Thyroid gland (tissue), 4 donors: ENCODE results near the gene SF3B2. TPM values are rescaled to one million over a fixed set of nuclear protein-coding genes. Genes with fewer than 3 reads are reported as not detected.

Experiments
- DNase-seq, 2 donors: peaks; one replicate each; pipeline ENCODE4 v3.0.0-alpha.2; 2019
- H3K27ac ChIP-seq, 3 donors: fragments of 200-600 bp; sonication (generic); 1 replicate in 2 of 3; 2 replicates in 1 of 3; pipeline ENCODE4 v1.5.1; 2016 to 2019; ENCODE audit warnings: mild to moderate bottlenecking in 1 of 3, moderate library complexity in 1 of 3
- H3K27me3 ChIP-seq: fragments of 200-600 bp; sonication (generic); one replicate; pipeline ENCODE4 v1.5.1; 2019
- H3K36me3 ChIP-seq, 2 donors: fragments of 200-600 bp; sonication (generic); one replicate each; pipeline ENCODE4 v1.5.1; 2016 to 2019
- H3K4me1 ChIP-seq, 2 donors: fragments of 200-600 bp; sonication (generic); one replicate each; pipeline ENCODE4 v1.5.1; 2017 to 2019
- H3K4me3 ChIP-seq, 3 donors: fragments of 200-600 bp; sonication (generic); replicated peaks in 1 of 3; 1 replicate in 2 of 3; 2 replicates in 1 of 3; pipeline ENCODE4 v1.5.1; 2016; ENCODE audit warnings: mild to moderate bottlenecking in 1 of 3
- H3K9me3 ChIP-seq: fragments of 200-600 bp; sonication (generic); one replicate; pipeline ENCODE4 v1.5.1; 2017
- CTCF ChIP-seq, 6 experiments: fragments of 200-600 bp in 3 of 6; fragments of 450-650 bp in 3 of 6; sonication (generic) in 3 of 6; IDR thresholded peaks; one replicate each; pipeline ENCODE4 v1.5.1; 2016 to 2019; ENCODE audit warnings: antibody characterized with exemption in 6 of 6, mild to moderate bottlenecking in 2 of 6, inconsistent platforms in 1 of 6, moderate library complexity in 1 of 6
- POLR2A ChIP-seq, 2 donors: fragments of 450-650 bp; IDR thresholded peaks; one replicate each; pipeline ENCODE4 v1.6.1; 2017; ENCODE audit warnings: antibody characterized with exemption in 2 of 2, mild to moderate bottlenecking in 2 of 2, moderate library complexity in 1 of 2
- whole genome bisulfite sequencing, 2 donors: methylation state at CpG; one replicate each; pipeline ENCODE4 v1.1.5; 2017; 5-methylcytosine and 5-hydroxymethylcytosine counted together
- intact Hi-C: fragments of 100-400 bp; cut with DNase I; formaldehyde crosslinking; loops from one replicate; pipeline ENCODE4 v1.15.1; 2023
- total RNA-seq, 4 donors: library from RNA; depleted of rRNA; stranded (reverse); fragments of >200 nt; gene quantifications; one replicate each; pipeline ENCODE4 v1.2.3, GENCODE V29; 2016

Gene SF3B2
- 100 to 1,000 TPM; 149 to 231 (median 158) TPM for total RNA-seq

GRCh38 chr11:66051766-66052663, at the start of gene SF3B2:
TSS of gene SF3B2 (plus strand) at chr11:66052364. CDS start at chr11:66052385, 21 bp downstream.
- Histone ChIP-seq H3K27ac (peak within 1 kb of the TSS; percentile 86 to 96 (median 95)), H3K9me3 (no peaks in the 10 kb centered on the region), H3K4me3 (peak within 1 kb of the TSS; percentile 27 to 70 (median 57)), H3K4me1 (peaks cover 48 to 55% of the 10 kb centered on the region in 2 donors), H3K27me3 (no peaks in the 10 kb centered on the region), H3K36me3 (peaks cover 21 to 23% of the 10 kb centered on the region in 2 donors)
- intact Hi-C loops, result no loop called here
- whole genome bisulfite sequencing, 2 donors, result 0% methylated on average over 5 to 35 of the region's 84 CpGs
- DNase-seq, result peak; percentile 99
- TF ChIP-seq CTCF (IDR thresholded peaks at IDR 0.05) (no peak), POLR2A (IDR thresholded peaks at IDR 0.05) (peak in 1 of 2 donors; percentile 85)

- TF ChIP-seq CTCF (IDR thresholded peaks at IDR 0.05) (peak in 1 of 6 experiments; percentile 17), POLR2A (IDR thresholded peaks at IDR 0.05) (peak in 1 of 2 donors; percentile 33)
- 1 to 2% methylated on average over 13 to 20 of the region's 40 CpGs for WGBS, 2 donors
- Histone ChIP-seq H3K9me3 (no peaks in the 10 kb centered on the region), H3K4me3 (peak overlapping the region; percentile 58 to 70 (median 61)), H3K36me3 (peaks cover 34 to 36% of the 10 kb centered on the region in 2 donors), H3K4me1 (peaks cover 9 to 14% of the 10 kb centered on the region in 2 donors), H3K27ac (peak overlapping the region; percentile 89 to 91 (median 89)), H3K27me3 (no peaks in the 10 kb centered on the region)
- intact Hi-C loops, result no loop called here
- DNase-seq, result peak; percentile 61 to 69
Measured at GRCh38 chr11:66002648-66003225, 49.4 kb upstream of the SF3B2 start.

DNA sequence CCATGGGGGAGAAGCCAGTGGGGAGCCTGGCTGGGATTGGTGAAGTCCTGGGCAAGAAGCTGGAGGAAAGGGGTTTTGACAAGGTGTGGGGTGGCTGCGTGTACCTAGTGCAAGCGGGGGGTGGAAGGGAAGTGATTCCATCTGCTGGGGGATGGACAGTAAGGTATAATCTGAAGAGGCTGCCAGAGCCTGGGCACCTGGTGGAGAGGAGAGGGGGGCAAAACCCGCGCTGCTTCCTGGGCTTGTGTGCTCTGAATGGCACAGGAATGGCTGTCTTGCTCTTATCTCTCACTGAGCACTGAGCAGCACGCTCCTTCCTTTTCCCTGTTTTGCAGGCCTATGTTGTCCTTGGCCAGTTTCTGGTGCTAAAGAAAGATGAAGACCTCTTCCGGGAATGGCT, 48.9 kb upstream of the SF3B2 start:
- Histone ChIP-seq H3K9me3 (no peaks in the 10 kb centered on the region), H3K36me3 (peaks cover 28 to 32% of the 10 kb centered on the region in 2 donors), H3K27ac (peak overlapping the region in 2 of 3 donors; percentile 89 to 91), H3K4me3 (peak overlapping the region in 1 of 3 donors; percentile 61), H3K4me1 (peaks cover 9 to 18% of the 10 kb centered on the region in 2 donors), H3K27me3 (no peaks in the 10 kb centered on the region)
- WGBS, 2 donors, result 76 to 79% methylated on average over 6 of the region's 6 CpGs
- intact Hi-C loops, result no loop called here
- TF ChIP-seq CTCF (IDR thresholded peaks at IDR 0.05) (no peak), POLR2A (IDR thresholded peaks at IDR 0.05) (no peak)
- DNase-seq, result no peak

GRCh38 chr11:66004186-66004585, 48.0 kb upstream of the SF3B2 start:
- H3K9me3 ChIP-seq, result no peaks in the 10 kb centered on the region
- no peak overlapping the region for H3K4me3 ChIP-seq
- no peak overlapping the region for H3K27ac ChIP-seq
- H3K4me1 ChIP-seq, result peaks cover 9 to 25% of the 10 kb centered on the region in 2 donors
- 96 to 97% methylated on average over 4 of the region's 4 CpGs for WGBS, 2 donors
- peaks cover 19 to 23% of the 10 kb centered on the region in 2 donors for H3K36me3 ChIP-seq
- intact Hi-C loops, result no loop called here
- H3K27me3 ChIP-seq, result no peaks in the 10 kb centered on the region
- no peak for DNase-seq
- TF ChIP-seq CTCF (IDR thresholded peaks at IDR 0.05) (no peak), POLR2A (IDR thresholded peaks at IDR 0.05) (no peak)
